Ammon's horn (tissue), 1 donor: ENCODE data around the gene ANKK1.

ENCODE experiments used
- DNase-seq: peaks from one replicate; pipeline ENCODE4 v3.0.0-alpha.2; 2016; ENCODE audit warnings: low spot score

The ANKK1 gene

GRCh38 chr11:113410414-113411135 lies 23.0 kb downstream of the ANKK1 start:
- no peak for DNase-seq

GRCh38 chr11:113411536-113411935 lies 24.0 kb downstream of the ANKK1 start:
- DNase-seq: no peak

- DNase-seq: no peak
Measured at GRCh38 chr11:113412675-113413074, 25.1 kb downstream of the ANKK1 start.

- no peak for DNase-seq
Measured at GRCh38 chr11:113415343-113415742, 27.8 kb downstream of the ANKK1 start.

GRCh38 chr11:113417428-113417827 lies 29.8 kb downstream of the ANKK1 start:
- no peak for DNase-seq

- DNase-seq: no peak
Measured at GRCh38 chr11:113419454-113420003, 31.9 kb downstream of the ANKK1 start.

- DNase-seq: no peak
Measured at GRCh38 chr11:113420808-113421207, 33.2 kb downstream of the ANKK1 start.

GRCh38 chr11:113426686-113427085 lies 39.1 kb downstream of the ANKK1 start:
- DNase-seq: no peak

- DNase-seq: no peak
Measured at GRCh38 chr11:113431746-113432145, 44.2 kb downstream of the ANKK1 start.

GRCh38 chr11:113435190-113435968 lies 47.8 kb downstream of the ANKK1 start:
- DNase-seq: peak; percentile 14

GRCh38 chr11:113436672-113437252 lies 49.2 kb downstream of the ANKK1 start:
- DNase-seq: no peak

- no peak for DNase-seq
Measured at GRCh38 chr11:113440816-113441215, 53.2 kb downstream of the ANKK1 start.

- no peak for DNase-seq
Measured at GRCh38 chr11:113444502-113445123, 57.0 kb downstream of the ANKK1 start.

- DNase-seq: no peak
Measured at GRCh38 chr11:113446112-113446511, 58.5 kb downstream of the ANKK1 start.

- DNase-seq: no peak
Measured at GRCh38 chr11:113446938-113447337, 59.4 kb downstream of the ANKK1 start.

GRCh38 chr11:113447621-113448315 lies 60.2 kb downstream of the ANKK1 start:
- DNase-seq: no peak

GRCh38 chr11:113448316-113448677 lies 60.7 kb downstream of the ANKK1 start:
- DNase-seq: no peak

GRCh38 chr11:113449743-113450142 lies 62.2 kb downstream of the ANKK1 start:
- no peak for DNase-seq
